Activated gamma-delta T cell (primary cell): Measurements from ENCODE around the gene IFT80.
"Not testable (repeated sequence)": the region's sequence is repeated elsewhere in the genome, so short reads cannot be mapped to it uniquely, and the experiment has no call there.

ENCODE experiments used
- DNase-seq: peaks from one replicate; lab custom pipeline; 2025; lab: John Stamatoyannopoulos, UW

IFT80 gene

DNA sequence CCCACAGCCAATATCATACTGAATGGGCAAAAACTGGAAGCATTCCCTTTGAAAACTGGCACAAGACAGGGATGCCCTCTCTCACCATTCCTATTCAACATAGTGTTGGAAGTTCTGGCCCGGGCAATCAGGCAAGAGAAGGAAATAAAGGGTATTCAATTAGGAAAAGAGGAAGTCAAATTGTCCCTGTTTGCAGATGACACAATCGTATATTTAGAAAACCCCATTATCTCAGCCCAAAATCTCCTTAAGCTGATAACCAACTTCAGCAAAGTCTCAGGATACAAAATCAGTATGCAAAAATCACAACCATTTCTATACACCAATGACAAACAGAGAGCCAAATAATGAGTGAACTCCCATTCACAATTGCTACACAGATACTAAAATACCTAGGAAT is 36.1 kb downstream of the IFT80 start:
- DNase-seq: not testable (repeated sequence)

DNA sequence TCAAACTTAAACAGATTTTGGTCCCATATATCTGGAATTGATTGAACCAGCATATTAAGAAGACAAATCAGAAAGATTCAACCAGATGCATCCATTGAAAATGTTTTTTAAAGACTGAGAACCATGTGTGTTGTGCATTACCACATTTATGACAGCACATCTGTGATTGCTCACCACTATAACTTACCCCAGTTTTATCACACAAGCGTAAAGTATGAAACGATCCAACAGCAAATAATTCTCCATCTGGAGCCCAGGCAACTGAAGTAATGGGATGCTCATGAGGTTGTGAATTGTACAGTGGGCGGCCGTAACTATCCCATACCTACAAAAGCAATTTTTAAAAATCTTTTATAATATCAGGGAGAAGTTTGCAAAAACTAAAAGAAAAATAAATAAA is 43.2 kb downstream of the IFT80 start:
- no peak for DNase-seq

DNA sequence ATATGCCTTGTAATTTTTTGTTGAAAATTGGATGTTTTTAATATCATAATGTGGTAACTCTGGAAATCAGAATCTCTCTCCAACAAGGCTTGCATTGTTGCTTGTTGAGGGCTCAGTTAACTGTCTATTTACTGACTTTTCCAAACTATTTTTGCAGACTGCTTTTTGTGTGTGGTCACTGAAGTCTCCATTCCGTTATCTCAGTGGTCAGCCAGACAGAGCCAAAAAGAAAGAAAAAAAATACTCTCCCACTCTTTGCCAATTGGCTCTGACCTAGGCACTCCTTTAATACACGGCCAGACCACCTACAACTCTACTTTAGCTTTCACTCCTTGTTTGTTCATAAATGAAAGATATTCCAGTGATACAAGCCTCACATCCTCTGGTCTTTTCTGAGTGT is 52.5 kb downstream of the IFT80 start:
- DNase-seq: no peak

- DNase-seq: no peak
Measured at GRCh38 chr3:160343132-160343531, 55.9 kb downstream of the IFT80 start.

DNA sequence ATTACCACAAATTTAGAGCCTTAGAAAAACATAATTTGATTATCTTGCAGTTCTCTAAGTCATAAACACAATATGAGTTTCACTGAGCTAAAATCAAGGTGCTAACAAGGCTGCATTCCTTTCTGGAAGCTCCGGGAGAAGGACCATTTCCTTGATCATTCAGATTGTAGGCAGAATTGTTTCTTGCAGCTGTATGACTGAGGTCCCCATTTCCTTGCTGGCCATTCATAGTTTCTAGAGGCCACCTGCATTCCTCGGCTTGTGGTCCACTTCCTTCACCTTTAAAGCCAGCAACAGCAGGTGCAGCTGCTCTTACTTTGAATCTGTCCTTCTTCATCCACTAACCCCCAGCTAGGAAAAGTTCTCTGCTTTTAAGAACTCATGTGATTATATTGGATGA is 58.7 kb downstream of the IFT80 start:
- no peak for DNase-seq

- DNase-seq: no peak
Measured at GRCh38 chr3:160331127-160331937, 67.7 kb downstream of the IFT80 start.

- no peak for DNase-seq
Measured at GRCh38 chr3:160330690-160331089, 68.3 kb downstream of the IFT80 start.

- DNase-seq: no peak
Measured at GRCh38 chr3:160330109-160330508, 68.9 kb downstream of the IFT80 start.

- DNase-seq: not testable (repeated sequence)
Measured at GRCh38 chr3:160326286-160326685, 72.7 kb downstream of the IFT80 start.

GRCh38 chr3:160321821-160322220 is 77.2 kb downstream of the IFT80 start:
- DNase-seq: not testable (repeated sequence)

- DNase-seq: no peak
Measured at GRCh38 chr3:160319322-160319721, 79.7 kb downstream of the IFT80 start.

DNA sequence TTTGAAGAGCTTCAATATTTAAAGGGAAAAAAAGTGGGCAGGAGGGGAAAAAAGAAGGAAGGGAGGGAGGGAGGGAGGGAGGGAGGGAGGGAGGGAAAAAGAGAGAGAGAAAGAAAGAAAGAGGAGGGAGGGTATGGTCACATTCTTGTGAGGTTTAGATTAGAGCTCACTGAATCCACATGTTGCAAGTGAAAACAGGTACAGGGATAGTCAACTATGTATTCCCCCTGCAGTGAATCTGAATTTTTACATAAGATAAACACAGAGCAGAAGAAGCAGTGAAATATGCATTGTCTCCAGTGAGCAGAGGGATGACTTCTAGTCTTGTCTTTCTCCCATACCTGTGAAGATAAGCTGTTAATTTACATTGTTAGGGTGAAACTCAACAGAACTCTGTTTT is 84.0 kb downstream of the IFT80 start:
- no peak for DNase-seq

GRCh38 chr3:160312014-160312624 is 86.9 kb downstream of the IFT80 start:
- DNase-seq: no peak

- DNase-seq: no peak
Measured at GRCh38 chr3:160302806-160303205, 96.2 kb downstream of the IFT80 start.

DNA sequence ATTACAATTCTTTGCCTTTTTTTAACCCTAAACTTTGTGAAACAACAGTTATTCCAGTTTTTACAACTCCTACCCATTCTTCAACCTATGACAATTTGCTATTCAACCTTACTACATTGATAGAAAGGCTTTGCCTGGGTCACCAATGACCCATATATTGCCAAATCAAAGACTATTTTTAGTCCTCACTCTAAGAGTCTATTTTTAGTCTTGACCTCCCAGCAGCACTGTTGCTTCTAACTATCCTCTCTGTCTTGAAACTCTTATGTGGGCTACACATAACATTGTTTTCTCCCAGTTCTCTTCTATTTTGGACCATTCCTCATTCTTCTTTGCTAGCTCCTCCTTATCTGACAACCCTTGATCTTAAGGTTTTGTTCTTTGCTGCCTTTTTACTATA is 102.4 kb downstream of the IFT80 start:
- no peak for DNase-seq

GRCh38 chr3:160291909-160292299 is 107.1 kb downstream of the IFT80 start:
- DNase-seq: no peak

DNA sequence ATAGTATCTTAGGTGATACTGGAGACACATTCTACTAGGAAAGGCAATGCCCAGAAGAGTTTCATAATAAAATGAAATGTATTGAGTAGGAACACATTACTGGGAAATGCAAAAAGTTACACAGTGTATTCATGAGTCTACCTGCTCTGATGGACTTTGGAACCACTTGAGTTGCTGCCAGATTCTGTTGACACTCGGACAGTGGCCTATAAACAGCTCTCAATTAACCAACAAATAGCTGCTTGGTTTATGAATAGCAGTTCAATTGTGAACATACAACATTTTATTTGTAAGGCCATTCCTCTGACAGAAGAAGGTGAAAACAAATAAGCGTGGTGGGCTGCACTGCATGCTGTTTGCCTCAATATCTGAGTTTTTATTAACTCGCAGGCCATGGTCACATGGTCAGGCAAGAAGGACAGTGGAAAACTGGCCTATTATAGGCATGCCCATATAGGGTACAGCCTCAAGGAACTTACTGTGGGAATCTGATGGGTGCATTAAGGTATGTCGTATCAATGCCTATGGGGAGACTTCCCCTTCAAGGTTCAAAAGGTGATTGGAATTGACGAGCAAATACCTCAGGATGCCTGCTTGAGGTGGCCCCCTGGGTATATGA is 107.6 kb downstream of the IFT80 start:
- DNase-seq: no peak

DNA sequence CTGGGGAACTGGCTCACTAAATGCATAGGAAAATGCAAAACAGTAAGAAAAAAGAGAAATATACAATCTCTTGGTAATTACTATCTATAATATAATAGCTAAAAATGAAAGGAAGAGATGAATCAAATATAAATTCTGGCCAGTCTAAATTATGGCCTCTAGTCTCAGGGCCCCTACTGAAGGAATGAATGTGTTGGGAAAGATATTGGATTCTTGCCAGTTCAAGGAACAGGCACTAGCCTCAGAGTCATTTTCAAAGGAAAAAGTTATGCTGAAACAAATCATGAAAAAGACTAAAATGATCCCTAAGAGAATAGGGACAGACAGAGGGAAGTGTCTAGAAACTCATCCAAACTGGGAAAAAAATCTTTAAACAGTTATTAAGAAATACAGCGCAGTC is 111.4 kb downstream of the IFT80 start:
- DNase-seq: no peak

DNA sequence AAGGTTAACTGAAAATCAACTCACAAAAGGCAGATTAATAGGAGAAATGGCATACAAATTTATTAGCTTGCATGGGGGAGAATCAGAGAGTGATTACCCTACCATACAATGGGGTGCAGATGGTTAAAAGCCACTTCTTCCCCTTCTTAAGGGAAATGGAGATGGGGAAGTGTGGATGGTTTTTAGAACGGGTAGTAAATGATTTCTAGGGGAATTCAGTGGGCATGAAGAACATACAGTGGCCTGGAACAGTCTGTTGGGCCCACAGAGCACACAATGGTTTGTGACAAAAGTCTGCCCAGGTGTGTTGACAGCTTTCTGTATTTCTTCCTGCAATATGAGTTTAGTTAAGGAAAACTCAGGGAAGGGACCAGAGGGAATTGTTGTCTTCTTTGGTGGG is 112.8 kb downstream of the IFT80 start:
- no peak for DNase-seq

- DNase-seq: no peak
Measured at GRCh38 chr3:160280836-160281235, 118.2 kb downstream of the IFT80 start.

DNA sequence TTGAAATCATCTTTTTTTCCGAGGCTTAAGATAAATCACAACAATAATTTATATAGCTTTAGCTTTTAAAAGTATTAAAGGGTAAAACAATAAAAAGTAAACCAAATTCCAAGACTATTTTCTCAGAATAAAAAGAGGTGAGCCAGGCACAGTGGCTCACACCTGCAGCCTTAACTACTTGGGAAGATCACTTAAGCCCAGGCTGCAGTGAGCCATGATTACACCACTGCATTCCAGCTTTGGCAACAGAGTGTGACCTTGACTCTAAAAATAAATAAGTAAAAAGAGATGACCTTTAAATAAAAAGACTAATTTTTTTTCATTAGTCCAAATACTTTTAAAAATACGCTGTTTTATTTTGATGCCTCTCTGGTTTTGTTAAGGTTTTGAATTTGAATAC is 119.4 kb downstream of the IFT80 start:
- no peak for DNase-seq

- DNase-seq: no peak
Measured at GRCh38 chr3:160278210-160278609, 120.8 kb downstream of the IFT80 start.

DNA sequence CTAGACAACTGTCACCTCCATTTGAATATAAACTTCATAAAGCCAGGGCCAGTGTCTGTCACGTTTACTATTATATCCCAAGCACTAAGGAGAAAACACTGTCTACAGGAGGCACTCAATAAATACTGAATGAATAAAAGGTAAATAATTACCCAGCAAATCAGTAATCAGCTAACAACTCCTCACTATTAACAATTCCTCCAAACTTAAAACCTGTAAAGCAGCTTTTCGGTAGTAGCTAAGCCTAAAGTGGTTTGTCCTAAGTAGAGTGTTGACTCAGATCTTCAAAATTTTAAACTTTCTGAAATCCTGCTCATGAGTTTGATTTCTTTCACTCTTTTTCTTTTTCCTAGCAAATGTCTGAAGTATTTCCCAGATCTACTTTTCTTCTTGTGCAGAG is 133.9 kb downstream of the IFT80 start:
- no peak for DNase-seq
